Forelimb muscle (tissue), 1 donor: ENCODE data around the gene CRYM. TPM values are rescaled to one million over a fixed set of nuclear protein-coding genes. Genes with fewer than 3 reads are reported as not detected.
"Not testable (repeated sequence)": the region's sequence is repeated elsewhere in the genome, so short reads cannot be mapped to it uniquely, and the experiment has no call there.

Source experiments
- DNase-seq: peaks from one replicate; pipeline ENCODE4 v3.0.0-alpha.2; 2013; ENCODE audit warnings: low read depth
- polyA plus RNA-seq: library from polyadenylated mRNA; unstranded; fragments of 120-200 nt; gene quantifications from one replicate; pipeline ENCODE4 v1.2.1, GENCODE V29; 2013; ENCODE audit not compliant: insufficient read length

The CRYM gene
- polyA plus RNA-seq, 1 donor, result not detected

DNA sequence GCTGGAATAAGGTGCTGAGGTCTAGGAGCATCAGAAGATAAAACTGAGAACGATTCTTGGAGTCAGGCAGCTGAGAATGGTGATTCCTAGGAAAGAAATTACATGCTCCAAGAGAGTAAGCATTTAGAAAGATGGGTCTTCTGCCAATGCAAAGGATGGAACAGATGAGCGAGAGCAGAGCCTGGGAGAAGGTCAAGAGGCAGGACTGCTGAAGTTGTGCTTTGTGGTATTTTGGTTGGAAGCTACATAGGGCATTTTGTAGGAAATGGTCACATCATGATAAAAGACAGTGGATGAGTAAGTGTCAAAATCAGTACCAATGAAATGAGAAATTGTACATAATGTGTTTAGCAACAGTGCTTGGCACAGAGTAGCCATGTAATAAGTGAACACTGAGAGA is 1.4 kb upstream of the CRYM start:
- no peak for DNase-seq

DNA sequence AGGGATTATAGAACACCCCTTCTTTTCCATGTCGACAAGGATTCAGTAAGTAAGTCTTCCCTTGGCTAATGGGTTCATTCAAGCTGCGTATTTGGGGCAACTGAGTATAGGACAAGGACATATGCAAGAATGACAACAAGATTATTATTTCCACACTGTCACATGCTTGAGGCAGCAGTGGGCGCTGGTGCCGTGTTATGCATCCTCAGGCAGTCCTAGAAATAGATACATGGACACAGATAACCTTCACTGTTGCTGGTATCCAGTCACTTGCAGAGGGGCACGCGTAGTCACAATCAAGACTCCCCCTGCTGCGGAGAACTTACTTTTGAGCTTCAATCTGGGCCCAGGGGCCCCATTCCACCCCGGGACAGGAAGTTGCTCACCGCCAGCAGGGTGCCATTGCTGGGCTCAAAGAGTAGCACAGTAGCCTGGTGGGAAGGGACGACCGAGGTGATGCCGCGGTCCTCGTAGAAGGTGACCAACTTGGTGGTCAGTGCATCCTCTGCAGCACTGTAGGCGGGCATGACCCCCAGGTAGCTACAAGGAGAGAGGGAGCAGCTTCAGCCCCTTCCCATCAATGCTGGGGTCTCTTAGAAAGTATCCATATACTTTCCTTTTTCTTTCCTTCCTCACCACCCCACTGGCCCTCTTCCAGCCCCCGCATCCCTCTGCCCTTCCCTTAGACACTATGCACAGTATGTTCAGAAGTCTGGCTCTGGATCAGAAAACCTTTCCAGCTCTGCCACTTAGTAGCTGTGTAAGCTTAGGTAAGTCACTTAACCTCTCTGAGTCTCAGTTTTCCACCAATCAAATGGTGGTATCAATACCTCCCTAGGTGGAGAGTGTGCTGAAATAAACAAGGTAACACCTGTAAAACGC is 804 bp downstream of the CRYM start:
- no peak for DNase-seq

- DNase-seq, result no peak
Observed at GRCh38 chr16:21276090-21276489, 2.0 kb downstream of the CRYM start.

GRCh38 chr16:21275529-21275928 is 2.6 kb downstream of the CRYM start:
- DNase-seq, result no peak

- no peak for DNase-seq
Observed at GRCh38 chr16:21274172-21274726, 3.8 kb downstream of the CRYM start.

DNA sequence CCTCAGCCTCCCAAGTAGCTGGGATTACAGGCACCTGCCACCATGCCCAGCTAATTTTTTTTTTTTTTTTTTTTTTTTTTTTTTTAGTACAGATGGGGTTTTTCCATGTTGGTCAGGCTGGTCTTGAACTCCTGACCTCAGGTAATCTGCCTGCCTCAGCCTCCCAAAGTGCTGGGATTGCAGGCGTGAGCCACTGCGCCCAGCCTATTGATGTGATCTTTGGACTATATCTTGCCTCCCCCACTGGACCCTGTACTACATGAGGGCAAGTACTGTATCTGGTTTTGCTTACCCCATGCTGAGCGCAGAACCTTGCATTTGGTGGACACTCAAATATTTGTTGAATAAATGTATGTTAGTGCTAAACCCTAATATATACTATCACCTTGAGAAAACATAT is 5.3 kb downstream of the CRYM start:
- not testable (repeated sequence) for DNase-seq

DNA sequence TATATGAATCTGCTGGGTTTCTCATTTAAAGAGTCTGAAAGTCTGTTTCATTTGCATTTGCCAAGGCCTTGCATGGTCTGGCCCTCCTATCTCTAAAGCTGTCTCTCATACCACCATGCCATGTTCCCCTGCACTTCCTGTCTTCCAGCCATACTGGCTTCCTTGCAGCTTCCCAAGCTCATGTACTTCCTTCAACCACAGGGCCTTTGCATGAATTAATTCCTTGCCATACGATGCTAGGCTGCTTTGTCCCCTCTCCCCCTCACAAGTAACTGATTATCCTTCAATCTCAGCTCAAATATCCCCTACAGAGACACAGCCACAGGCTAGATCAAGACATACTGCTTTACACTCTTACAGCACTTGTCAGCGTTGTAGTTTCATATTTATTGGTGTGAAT is 5.8 kb downstream of the CRYM start:
- DNase-seq, result no peak

GRCh38 chr16:21268236-21268635 is 9.9 kb downstream of the CRYM start:
- DNase-seq, result no peak

DNA sequence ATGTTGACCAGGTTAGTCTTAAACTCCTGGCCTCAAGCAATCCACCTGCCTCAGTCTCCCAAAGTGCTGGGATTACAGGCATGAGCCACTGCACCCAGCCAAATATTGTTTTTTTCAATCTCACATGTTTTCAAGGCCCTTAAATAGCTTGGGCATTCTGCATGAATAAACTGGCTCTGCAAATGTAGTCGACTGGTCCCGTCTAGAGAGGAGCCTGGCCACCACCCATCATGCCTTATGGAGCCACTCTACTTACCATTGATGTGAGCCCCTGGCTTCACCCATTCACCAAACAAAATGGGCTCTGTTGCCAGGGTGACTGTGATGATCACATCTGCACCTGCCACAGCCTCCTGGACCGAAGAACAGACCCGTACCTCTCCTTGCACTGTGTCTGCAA is 10.8 kb downstream of the CRYM start:
- DNase-seq, result no peak

DNA sequence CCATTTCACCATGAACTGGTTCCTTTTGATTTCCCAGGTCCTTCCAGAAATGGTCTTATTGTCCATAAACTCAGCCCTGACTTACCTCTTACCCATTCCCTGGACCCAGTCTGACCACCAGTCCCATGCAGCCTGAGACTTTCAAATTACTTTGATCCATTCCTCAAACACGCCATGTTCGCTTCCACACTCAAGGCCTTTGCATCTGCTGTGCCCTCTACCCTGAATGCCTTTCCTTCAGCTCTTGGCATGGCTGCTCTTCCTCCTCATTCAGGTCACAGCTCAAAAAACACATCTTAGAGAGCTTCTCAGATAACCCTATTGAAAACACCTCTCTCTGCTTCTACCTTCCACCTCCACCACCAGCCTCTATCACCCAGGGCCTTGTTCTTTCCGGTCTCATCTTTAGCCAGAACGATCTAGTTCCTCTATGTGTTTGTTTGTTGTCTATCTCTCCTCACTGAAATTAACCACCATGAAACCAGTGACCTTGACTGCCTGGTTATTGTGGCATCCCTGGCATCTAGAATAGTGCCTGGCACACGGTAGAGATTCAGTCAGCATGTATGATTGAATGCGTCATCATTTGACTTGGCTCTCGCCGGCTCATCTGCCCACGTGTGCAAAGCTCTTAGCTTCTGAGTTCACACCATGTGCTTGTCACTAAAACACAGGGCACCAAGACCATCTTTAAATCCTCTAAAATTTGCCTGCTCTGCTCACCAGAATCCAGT is 12.8 kb downstream of the CRYM start:
- DNase-seq, result no peak

DNA sequence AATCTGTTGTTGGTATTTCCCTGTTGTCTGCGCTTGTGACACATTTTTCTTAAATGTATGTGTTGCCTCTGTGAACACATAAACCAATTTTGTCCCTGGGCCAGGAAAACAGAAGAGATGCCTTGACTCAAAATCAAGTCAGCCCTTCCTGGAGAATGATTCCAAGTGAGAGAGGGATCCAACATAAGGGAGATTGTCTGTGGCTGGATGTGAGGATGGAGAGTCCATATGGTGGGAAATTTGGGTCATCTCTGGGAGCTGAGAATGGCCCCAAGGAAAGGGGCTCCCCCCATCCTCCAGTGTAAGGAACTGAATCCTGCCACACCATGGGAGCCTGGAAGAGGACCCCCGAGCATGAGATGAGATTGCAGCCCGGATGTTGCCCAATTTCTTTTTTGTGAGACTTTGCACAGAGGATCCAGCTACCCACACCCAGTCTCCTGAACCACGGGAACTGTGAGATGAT is 13.5 kb downstream of the CRYM start:
- no peak for DNase-seq

GRCh38 chr16:21263640-21264570 is 14.2 kb downstream of the CRYM start:
- no peak for DNase-seq

GRCh38 chr16:21262779-21263639 is 15.1 kb downstream of the CRYM start:
- no peak for DNase-seq

- no peak for DNase-seq
Observed at GRCh38 chr16:21260870-21261791, 17.0 kb downstream of the CRYM start.

GRCh38 chr16:21257284-21257683 is 20.8 kb downstream of the CRYM start:
- no peak for DNase-seq

DNA sequence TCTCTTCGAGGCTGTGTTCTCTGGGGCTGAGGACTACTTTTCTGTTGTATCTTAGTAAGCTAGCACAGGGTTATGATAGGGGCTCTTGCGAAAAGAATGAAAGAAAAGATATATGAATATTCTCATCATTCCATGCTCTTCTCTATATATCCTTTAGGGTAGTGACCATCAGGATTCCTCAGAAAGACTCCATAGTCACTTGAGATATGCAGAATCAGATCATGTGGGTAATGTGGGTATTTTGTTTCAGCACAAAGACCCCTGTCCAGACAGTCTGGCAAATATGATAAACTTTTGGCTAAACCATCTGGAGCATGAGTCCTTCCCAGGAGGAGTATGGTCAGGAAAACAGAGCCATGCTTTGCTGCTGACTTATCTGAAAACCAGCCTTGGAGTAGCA is 21.5 kb downstream of the CRYM start:
- no peak for DNase-seq

- no peak for DNase-seq
Observed at GRCh38 chr16:21253470-21253869, 24.6 kb downstream of the CRYM start.

GRCh38 chr16:21250072-21250923 is 27.8 kb downstream of the CRYM start:
- no peak for DNase-seq
